Left lobe of liver (tissue), 2 donors: ENCODE data around the gene CFAP58. TPM values are rescaled to one million over a fixed set of nuclear protein-coding genes. Genes with fewer than 3 reads are reported as not detected.

Experiments used
- ATAC-seq: fragments of 200-7000 bp; cut with Tn5 transposase; one replicate; pipeline ENCODE4 v1.9.1; 2020; ENCODE audit warnings: mild to moderate bottlenecking, moderate library complexity
- DNase-seq: peaks from one replicate; pipeline ENCODE4 v3.0.0-alpha.2; 2020; ENCODE audit warnings: low spot score
- total RNA-seq: library from RNA; stranded (reverse); gene quantifications from one replicate; pipeline ENCODE4 v1.2.1, GENCODE V29; 2021
- donor health status: DM: no; HTN: no; CAD: no; lungs with moderate emphysema.
- donor health status: DM: no; HTN: yes; CAD: no.

The CFAP58 gene
- total RNA-seq, 1 donor from 2014 or later, result 0.15 TPM

DNA sequence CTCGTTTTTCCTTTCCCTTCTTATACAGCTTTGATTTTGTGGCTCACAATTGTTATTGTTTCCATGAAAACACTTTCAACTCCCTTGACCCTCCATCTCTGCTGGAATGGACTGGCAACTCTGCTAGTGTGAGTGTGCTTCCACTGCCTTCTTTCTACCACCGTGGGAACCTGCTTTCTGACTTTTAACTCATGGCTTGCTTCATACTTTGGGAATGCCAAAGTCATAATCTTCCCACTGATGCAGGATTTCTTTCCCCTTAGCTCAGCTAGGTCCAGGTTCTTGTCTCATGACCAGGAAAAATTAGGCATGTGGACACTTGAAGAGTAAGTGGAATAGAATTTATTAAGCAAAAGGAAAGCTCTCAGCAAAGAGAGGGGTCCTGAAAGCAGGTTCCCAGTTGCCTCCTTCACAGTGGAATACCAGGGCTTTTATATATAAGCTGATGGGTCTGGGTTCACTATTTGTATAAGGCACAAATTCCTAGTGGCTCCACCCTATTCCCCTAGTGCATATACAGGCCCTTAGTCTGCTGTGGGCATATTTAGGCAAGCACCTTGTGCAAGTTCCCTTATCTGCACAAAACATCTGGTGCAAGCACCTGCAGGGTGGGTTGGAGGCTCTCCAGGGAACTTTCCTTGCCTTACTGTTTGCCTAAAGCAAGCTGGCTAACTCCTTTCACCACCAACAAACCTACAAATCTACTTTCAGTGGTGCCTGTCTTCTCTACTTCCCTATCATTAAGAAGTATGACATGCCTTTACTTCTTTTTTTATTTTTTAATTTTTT lies 119.5 kb downstream of the CFAP58 start:
- no peak for ATAC-seq

DNA sequence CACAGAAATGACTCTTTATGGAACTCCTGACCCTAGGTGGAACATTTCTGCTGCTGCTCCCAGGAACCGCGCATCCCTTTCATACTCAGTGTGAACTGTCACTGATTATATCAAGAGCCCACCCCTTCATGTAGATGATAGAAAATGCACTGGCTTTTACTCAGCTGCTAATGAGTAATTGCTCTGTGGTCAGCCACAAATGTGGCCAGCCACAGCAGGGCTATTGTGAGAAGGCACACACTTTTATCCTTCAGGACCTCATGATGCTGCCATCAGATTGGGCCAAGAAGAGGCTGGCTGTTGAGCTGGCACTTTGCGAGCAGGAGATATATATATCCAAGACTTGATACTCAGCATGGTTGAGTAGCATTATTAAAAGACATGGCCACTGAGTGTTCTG lies 124.7 kb downstream of the CFAP58 start:
- ATAC-seq (no peak), DNase-seq (no peak)

More for the DNA sequence above, 119.5 kb downstream of the CFAP58 start:
- DNase-seq, result no peak

DNA sequence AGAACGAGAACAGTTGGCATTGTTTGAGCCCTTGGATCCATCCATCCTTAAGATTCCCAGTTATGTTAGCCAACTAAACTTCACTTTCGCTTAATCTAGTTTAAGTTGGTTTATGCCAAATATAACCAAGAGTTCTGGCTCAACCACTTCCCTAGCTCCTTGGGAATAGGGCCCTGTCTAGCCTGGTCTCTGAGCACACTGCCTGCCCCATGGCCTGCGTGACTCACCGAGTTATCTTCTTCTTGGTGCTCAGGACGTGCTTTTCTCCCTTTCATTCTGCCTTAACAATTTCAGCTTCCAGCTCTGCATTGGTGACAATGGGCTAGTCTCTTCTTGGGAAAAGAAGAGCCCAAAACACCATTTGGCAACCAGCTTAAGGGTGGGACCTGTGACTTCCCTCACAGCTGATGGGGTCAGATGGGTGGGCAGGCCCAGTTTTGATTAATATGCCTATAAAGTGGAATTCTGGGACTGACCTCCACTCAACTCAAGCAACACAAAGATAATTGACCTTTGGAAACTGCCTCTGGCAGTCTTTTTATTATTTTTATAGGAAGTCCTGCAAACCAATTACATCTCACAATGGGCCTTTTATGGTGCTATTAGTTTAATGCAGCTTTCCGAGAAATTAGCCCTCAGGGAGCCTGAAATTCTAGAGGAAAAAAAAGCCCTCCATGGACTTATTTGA lies 126.4 kb downstream of the CFAP58 start:
- DNase-seq, result no peak
- no peak for ATAC-seq

DNA sequence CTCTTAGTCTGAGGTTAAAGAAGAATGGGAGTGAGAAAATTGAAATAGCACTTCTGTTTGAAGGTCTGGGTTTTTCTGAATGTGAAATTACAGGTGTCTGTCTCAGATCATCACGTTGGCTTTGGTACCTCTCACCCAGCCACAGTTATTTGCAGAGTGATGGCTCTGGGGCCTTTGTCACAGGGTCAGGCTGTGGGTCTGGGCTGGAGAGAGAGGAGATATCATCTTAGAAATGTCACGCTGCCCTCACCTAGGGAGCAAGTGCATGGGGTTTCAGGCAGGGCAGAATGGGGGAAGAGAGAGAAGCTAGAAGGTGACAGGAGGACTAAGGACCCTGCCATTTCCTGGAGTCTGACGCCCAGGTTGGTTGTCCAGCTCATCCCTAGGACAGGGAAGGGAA lies 127.2 kb downstream of the CFAP58 start:
- DNase-seq (no peak), ATAC-seq (no peak)

DNA sequence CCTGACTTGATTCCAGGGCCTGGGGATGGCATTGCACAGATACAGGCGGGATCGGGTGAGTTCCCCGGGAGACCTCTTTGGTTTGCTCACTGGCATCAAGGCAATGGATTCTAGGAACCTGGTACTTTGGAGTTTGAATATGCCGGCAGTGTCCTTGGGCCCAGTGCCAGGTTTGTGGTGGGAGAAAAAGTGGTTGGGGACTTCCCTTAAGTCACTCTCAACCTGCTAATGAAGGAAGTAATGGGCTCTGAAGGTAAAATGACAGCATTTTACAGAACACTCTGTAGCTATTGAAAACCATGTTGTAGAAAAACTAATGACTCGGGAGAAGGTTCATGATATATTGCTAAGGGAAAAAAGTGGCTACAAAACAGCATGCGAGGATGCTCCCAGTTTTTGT lies 129.9 kb downstream of the CFAP58 start:
- ATAC-seq (no peak), DNase-seq (no peak)

DNA sequence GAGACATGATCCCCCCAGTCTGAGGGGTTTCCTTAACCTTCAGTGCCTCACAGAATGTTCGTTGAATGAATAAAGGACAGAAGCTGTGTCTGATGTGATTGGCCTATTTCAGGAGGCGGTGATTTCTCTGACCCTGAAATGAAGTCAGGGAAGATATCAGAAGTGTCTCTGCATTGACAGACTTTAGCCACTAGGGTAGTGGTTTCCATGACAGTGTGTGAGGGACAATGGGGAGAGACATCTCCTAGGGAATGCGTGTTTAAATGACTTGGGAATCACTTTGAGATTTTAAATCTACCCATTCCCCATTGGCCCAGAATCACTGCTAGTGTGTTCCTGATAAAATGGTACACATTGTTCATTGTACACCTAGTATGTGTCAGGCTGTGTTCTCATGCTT lies 132.0 kb downstream of the CFAP58 start:
- ATAC-seq (no peak), DNase-seq (no peak)

DNA sequence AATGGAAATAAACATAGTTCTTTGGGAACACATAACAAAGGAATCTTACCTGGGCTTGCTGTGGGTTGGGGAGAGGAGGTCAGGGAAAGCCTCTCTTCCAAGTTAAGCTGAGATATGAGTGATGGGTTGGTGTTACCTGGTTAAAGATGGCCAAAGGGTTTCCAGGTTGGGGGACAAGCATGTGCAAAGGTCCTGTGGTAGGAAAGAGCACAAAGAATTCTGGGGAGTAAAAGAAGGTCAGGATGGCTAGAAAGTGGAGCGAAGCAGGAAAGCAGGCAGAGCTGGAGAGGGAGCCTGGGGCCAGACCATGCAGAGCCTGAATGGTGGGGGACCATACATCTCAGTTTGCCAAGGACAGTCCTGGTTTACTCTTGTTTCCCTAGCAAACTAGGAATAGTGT lies 133.2 kb downstream of the CFAP58 start:
- DNase-seq, result no peak

DNA sequence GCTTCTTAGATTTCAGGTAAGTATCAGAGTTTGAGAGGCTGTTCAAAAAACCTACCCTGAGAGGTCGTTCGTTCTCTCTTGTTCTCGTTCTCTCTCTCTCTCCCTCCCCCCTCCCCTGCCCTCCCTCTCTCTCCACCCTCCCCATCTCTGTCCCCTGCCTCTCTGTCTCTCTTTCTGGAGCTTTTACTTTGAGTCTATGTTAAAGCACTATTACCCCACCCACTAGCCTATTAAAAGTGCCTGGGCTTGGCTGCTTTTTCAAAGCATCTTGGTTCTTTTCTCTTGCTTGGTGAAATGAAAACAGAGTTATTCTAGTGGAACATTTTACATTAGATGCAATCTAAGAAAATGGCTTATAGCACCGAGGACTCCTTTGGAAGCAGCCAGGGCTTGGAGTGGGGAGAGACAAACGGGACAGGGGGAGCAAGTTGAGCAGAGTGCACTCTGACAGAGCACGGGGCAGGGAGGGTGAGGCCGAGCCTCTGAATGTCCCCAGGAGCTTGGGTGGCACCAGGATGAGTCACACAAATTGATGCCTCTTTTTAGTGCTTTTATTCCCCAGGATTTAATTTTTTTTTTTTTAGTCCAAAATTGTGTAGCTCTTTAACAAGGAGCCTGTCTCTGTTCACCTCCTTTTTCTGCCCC lies 134.3 kb downstream of the CFAP58 start:
- ATAC-seq, result no peak
- DNase-seq, result no peak

More for the DNA sequence above, 133.2 kb downstream of the CFAP58 start:
- no peak for ATAC-seq

DNA sequence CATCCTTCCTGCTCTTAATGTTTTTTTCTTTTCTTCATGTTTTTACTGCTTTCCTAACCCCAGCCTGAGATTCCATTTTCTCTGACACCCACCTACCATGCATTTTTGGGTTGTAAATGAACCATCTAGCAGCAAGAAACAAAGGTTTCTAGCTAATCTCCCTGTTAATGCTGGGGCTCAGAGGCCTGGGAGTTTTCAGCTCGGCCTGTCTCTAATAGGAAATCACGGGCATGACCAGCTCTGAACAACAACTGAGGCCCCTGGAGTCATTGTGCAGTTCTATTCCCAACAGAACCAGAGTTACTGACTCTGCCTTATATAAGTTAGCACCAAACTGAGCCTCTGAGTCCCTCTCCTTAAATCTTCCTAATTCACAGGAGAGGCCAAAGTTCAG lies 134.8 kb downstream of the CFAP58 start:
- no peak for ATAC-seq
- DNase-seq, result no peak

DNA sequence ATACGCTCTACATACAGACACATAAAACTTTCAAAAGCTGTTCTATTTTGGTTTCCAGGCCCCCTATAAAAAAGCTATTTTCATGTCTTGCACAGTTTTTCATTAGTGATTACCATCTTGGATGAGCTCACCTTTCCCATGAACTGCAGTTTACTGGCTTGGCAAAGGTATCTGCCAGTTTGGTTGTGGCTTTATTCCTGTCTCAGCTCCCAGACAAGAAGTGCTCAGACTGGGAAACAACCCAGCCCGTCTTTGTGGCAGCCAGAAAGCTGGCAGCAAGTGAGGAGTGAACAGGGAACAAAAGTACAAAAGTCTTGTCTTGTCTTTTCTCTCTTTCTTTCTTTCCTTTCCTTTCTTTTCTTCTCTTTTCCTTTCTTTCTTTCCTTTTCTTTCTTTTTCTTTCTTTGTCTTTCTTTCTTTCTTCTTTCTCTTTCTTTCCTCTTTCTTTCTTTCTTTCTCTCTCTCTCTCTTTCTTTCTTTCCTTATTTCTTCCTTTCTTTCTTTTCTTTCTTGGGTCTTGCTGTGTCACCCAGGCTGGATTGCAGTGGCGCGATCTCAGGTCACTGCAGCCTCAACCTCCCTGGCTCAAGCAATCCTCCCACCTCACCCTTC lies 138.8 kb downstream of the CFAP58 start:
- ATAC-seq (no peak), DNase-seq (no peak)

DNA sequence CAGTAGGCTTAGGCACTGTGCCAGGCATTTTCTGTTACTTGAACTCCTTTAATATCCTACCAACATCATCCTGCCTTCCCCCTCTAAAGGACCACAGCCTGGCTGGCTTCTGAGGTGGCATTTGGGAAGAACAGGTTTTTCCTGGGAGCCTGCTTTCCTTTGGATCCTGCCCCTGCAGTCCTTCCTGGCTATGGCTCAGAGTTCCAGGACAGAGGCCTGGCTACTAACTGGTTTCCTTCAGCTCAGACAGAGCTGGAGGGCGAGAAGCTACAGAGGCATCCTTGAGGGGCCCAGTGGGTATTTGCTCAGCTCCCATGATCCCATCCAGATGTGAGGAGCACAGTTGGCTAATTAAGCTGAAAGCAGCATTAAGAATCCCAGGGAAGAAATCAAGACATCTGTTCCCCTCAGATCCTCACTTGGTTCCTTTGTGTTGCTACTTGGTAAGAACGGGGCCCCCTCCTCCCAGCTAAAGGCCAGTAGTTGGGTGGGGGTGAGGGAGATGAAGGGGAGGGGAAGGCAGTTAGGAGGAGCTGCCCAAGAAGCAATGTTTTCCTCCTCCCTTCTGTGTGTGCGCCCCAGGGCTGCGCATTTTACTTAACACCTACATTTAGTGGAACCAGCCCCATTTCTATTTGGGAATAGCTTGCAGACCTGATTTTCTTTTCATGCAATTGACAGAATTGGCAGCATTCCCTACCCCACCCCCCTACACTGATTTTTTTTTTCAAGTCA lies 144.9 kb downstream of the CFAP58 start:
- DNase-seq, result no peak
- ATAC-seq, result no peak

DNA sequence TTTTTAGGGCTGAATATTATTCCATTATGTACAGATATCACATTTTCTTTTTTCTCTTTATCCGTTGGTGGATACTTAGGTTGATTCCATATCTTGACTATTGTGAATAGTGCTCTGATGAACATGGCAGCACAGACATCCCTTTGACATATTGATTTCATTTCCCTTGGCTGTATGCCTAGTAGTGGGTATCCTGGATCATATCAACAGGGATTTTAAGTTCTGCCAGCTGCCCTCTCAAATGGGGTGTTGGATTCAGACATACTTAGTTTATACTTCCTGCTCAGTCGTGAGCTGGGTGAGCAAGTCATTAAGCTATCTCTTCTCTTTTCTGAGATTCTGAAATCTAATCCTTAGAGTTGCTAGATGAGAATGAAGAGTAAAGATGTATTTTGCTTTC lies 147.8 kb downstream of the CFAP58 start:
- ATAC-seq, result no peak
- DNase-seq, result no peak

DNA sequence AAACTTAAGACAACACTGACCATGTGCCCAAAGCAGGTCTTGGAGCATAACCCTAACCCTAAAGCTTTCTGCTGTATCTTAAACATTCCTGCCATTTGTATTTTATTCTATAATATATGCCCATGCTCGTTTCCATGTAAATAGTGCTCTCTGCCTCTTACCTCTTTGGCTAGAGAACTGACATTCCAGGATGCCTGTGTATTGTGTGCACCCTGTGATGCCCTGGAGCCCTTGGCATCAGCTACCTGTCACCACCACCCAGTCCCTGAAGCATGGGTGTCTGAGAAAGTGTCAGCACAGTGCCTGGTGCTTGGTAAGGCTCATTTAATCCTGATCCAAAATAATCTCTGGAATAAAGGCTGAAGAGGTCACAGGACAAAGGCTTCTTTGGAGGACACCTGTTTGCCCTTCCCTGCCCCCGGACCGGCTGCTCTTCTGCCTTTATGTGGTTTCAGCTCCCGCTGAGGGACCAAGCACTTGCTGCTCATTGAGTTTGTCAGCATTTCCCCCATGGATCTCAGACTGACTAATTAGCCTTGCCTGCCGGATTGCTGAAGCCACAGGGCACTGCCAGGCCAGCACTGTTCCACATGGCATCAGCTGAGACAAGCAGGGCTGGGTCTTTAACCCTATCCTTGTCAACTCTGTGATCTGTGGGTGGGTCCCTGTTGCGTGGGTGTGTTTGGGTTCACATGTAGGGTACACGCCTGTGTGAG lies 148.4 kb downstream of the CFAP58 start:
- no peak for DNase-seq
- ATAC-seq, result no peak

DNA sequence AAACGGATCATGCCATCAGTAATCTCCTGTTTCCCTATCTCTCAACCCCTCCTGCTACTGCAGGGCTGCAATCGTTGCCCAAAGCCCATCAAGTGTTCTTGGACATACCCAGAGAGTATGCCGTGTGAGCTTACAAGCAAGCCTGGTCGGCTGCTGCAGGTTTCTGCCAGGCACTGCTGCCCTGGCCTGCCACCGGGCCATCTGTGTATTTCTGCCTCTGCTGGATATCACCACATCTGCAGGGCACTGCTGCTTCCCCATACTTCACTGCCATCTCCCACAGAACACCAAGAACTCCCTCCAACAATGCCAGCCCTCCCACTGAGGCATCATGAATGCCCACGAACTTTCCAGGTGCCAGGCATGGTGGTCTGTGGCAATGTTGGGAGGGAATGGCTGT lies 149.3 kb downstream of the CFAP58 start:
- no peak for DNase-seq
- no peak for ATAC-seq

Other genes starting within 250 kb of the CFAP58 start
- gene SFR1, start 231.7 kb upstream of the CFAP58 start, total RNA-seq, result 1.2 TPM
- 0.50 TPM for gene CFAP43, start 121.5 kb upstream of the CFAP58 start, total RNA-seq
- 194 TPM for gene GSTO1, start 98.9 kb upstream of the CFAP58 start, total RNA-seq
- gene GSTO2, start 84.6 kb upstream of the CFAP58 start, total RNA-seq, result 2.9 TPM
- gene ITPRIP, start 15.4 kb upstream of the CFAP58 start, total RNA-seq, result 4.5 TPM